ENCODE data around the gene AGBL4. TPM values are rescaled to one million over a fixed set of nuclear protein-coding genes. Genes with fewer than 3 reads are reported as not detected.

Gene AGBL4
- total and polyA plus RNA-seq, 2 of the 4 experiments (the other 2 are of a cell fraction): not detected

DNA sequence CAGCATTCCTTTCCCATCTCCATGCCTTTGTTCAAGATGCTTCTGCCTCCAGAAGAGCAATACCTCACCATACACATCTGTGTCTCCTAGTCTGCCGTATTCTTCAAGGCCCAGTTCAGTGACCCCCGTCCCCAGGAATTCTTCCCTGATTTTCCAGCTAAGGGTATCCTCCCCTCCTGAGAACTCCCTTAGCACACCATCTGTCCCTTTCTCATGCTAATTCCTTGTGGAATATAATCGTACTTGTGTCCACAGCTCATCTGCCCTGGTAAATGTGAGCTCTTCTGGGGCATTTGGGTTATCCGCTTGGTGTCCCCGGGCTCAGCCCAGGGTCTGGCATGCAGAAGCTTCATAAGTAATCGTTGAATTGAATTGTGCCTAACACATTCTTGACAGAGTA lies 1288.0 kb downstream of the AGBL4 start:
- Histone ChIP-seq H3K18ac (ENCODE audit: low read depth, low read length) (no peak overlapping the region), H4K8ac (ENCODE audit: low read depth in 2 of 2, low read length in 2 of 2) (no peak overlapping the region), H3K23ac (ENCODE audit: low read depth, low read length) (no peak overlapping the region), H2BK20ac (ENCODE audit: low read depth, low read length) (no peak overlapping the region), H2AFZ (replicated peaks; ENCODE audit: low read length, poor library complexity) (no peak overlapping the region), H2AK9ac (replicated peaks; ENCODE audit: low read depth, low read length, poor library complexity) (no peak overlapping the region), H2BK15ac (ENCODE audit: low read depth, low read length) (no peak overlapping the region), H3K79me1 (ENCODE audit: low read depth in 1 of 2, low read length in 2 of 2) (no peaks in the 10 kb centered on the region), H3K36me3 (ENCODE audit: control insufficient read depth, insufficient read depth, low read length) (peaks cover 4% of the 10 kb centered on the region; the same call in 1 of the 2 replicates), H3K4me3 (ENCODE audit: insufficient read depth, low read depth, low read length) (no peak overlapping the region), H2AK5ac (ENCODE audit: low read depth, low read length) (no peak overlapping the region), H3K14ac (replicated peaks; ENCODE audit: low read depth, low read length) (no peak overlapping the region), H3K27me3 (ENCODE audit: control insufficient read depth, insufficient read depth, low read length) (no peaks in the 10 kb centered on the region), H2BK120ac (ENCODE audit: low read depth, low read length) (no peak overlapping the region), H3K27ac (ENCODE audit: insufficient read depth, low read length) (no peak overlapping the region), H3K4ac (ENCODE audit: low read depth, low read length) (no peak overlapping the region), H4K5ac (ENCODE audit: low read depth, low read length) (no peak overlapping the region), H4K20me1 (ENCODE audit: insufficient read depth, low read length) (no peaks in the 10 kb centered on the region), H2BK5ac (ENCODE audit: low read depth, low read length, poor library complexity, severe bottlenecking) (no peak overlapping the region), H3K4me1 (ENCODE audit: control insufficient read depth, insufficient read depth, low read length) (no peaks in the 10 kb centered on the region), H3K56ac (ENCODE audit: extremely low read depth, insufficient read depth, low read length) (no peak overlapping the region), H3K9me1 (ENCODE audit: insufficient read depth, low read length) (no peaks in the 10 kb centered on the region), H4K91ac (ENCODE audit: insufficient read depth, low read depth, low read length) (no peak overlapping the region), H3K4me2 (ENCODE audit: low read depth, low read length) (no peak overlapping the region), H3K9ac (ENCODE audit: low read depth, low read length) (no peak overlapping the region), H3K9me3 (ENCODE audit: control insufficient read depth, insufficient read depth, low read length) (no peaks in the 10 kb centered on the region)
- WGBS, 2 experiments (ENCODE audit: extremely low coverage in 2 of 2, insufficient read length in 1 of 2): 83% methylated on average over 1 of the region's 6 CpGs; no CpG with 5 or more reads in 1 of the 2 experiments
- in situ Hi-C loops (cut with MboI; ENCODE audit: low sequenced_read_pairs): no loop called here
- intact Hi-C loops (cut with micrococcal nuclease): no loop called here
- CTCF ChIA-PET: no interaction called here
- ATAC-seq (ENCODE audit: low read depth) (no peak), DNase-seq (no peak)
- BruUV-seq (replicated peaks): no TSS peak
- dilution Hi-C loops (cut with HindIII; ENCODE audit: low sequenced_read_pairs, unreplicated experiment): no loop called here
- TF ChIP-seq SMC3 (IDR thresholded peaks at IDR 0.05; ENCODE audit: low read depth, low read length) (no peak), MXI1 (IDR thresholded peaks at IDR 0.05; ENCODE audit: borderline replicate concordance, low read depth, low read length) (no peak), RCOR1 (IDR thresholded peaks at IDR 0.05; ENCODE audit: insufficient replicate concordance, low read length) (no peak), NFE2L2 (IDR thresholded peaks at IDR 0.05; ENCODE audit: low read depth, low read length) (no peak), CHD1 (IDR thresholded peaks at IDR 0.05; ENCODE audit: low read depth, low read length) (no peak), MAZ (IDR thresholded peaks at IDR 0.05; ENCODE audit: borderline replicate concordance, low read depth, low read length) (no peak)
- TF ChIP-seq, protein P1, sequence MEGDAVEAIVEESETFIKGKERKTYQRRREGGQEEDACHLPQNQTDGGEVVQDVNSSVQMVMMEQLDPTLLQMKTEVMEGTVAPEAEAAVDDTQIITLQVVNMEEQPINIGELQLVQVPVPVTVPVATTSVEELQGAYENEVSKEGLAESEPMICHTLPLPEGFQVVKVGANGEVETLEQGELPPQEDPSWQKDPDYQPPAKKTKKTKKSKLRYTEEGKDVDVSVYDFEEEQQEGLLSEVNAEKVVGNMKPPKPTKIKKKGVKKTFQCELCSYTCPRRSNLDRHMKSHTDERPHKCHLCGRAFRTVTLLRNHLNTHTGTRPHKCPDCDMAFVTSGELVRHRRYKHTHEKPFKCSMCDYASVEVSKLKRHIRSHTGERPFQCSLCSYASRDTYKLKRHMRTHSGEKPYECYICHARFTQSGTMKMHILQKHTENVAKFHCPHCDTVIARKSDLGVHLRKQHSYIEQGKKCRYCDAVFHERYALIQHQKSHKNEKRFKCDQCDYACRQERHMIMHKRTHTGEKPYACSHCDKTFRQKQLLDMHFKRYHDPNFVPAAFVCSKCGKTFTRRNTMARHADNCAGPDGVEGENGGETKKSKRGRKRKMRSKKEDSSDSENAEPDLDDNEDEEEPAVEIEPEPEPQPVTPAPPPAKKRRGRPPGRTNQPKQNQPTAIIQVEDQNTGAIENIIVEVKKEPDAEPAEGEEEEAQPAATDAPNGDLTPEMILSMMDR (conservative IDR thresholded peaks at IDR 0.05; ENCODE audit: low read depth, low read length): no peak
- POLR2A ChIA-PET (ENCODE audit: unreplicated experiment): no interaction called here
